Endothelial cell of umbilical vein (primary cell): ENCODE measurements around the gene FHIT. TPM values are rescaled to one million over a fixed set of nuclear protein-coding genes. Genes with fewer than 3 reads are reported as not detected.

Source experiments
- BruUV-seq: library from RNA; stranded (reverse); fragments of 400-500 nt; replicated peaks from 2 replicates; lab custom pipeline; 2021; lab: Mats Ljungman, UMichigan
- CTCF ChIA-PET: fragments of 300-600, 350-600 bp; sonication (Branson Sonifier 250); formaldehyde crosslinking; loops from one replicate; lab custom pipeline; 2021; ENCODE audit warnings: antibody characterized with exemption, inconsistent platforms; lab: Charles Lee
- POLR2A ChIA-PET: fragments of 300-600, 350-600 bp; sonication (Branson Sonifier 250); formaldehyde crosslinking; loops from one replicate; lab custom pipeline; 2021; ENCODE audit warnings: antibody characterized with exemption, inconsistent platforms; lab: Charles Lee
- DNase-seq: peaks from one replicate; pipeline ENCODE4 v3.0.0-alpha.2; 2011; ENCODE audit warnings: low read depth, low spot score
- FAIRE-seq: peaks from 2 replicates; lab custom pipeline; 2011; peaks lifted over from hg19 to GRCh38; lab: Jason Lieb, UNC
- H2AFZ ChIP-seq: 2 replicates; pipeline ENCODE4 v1.6.0; 2012; ENCODE audit warnings: low read depth, low read length, control low read depth, inconsistent platforms
- H3K27ac ChIP-seq: 2 replicates; pipeline ENCODE4 v1.5.1; 2011; ENCODE audit warnings: low read depth, mild to moderate bottlenecking, control low read depth, low read length, moderate library complexity; ENCODE audit not compliant: insufficient read depth
- H3K27me3 ChIP-seq, 2 experiments: 2 replicates each; pipeline versions ENCODE4 v1.6.0 to v1.6.1; 2011; ENCODE audit warnings: low read length in 2 of 2, mixed read lengths in 1 of 2; ENCODE audit not compliant: control insufficient read depth in 2 of 2, insufficient read depth in 2 of 2
- H3K36me3 ChIP-seq, 2 experiments: 2 replicates in 1 of 2; 3 replicates in 1 of 2; pipeline ENCODE4 v1.5.1; 2011; ENCODE audit warnings: low read length in 2 of 2, mild to moderate bottlenecking in 1 of 2, moderate library complexity in 1 of 2; ENCODE audit not compliant: control insufficient read depth in 2 of 2, insufficient read depth in 2 of 2; ENCODE audit errors: extremely low read depth in 1 of 2
- H3K4me1 ChIP-seq: 3 replicates; pipeline ENCODE4 v1.5.1; 2011; ENCODE audit warnings: mild to moderate bottlenecking, low read length; ENCODE audit not compliant: control insufficient read depth, insufficient read depth; ENCODE audit errors: extremely low read depth
- H3K4me2 ChIP-seq: 2 replicates; pipeline ENCODE4 v1.6.1; 2011; ENCODE audit warnings: low read length, control low read depth, mixed read lengths; ENCODE audit not compliant: insufficient read depth
- H3K4me3 ChIP-seq, 3 experiments: fragments of 200-600 bp in 1 of 3; sonication (generic), shearing (Covaris generic) in 1 of 3; replicated peaks in 1 of 3; 2 replicates each; pipeline ENCODE4 v1.5.1; 2011 to 2016; ENCODE audit warnings: control low read depth in 3 of 3, low read length in 3 of 3, mild to moderate bottlenecking in 2 of 3, inconsistent platforms in 1 of 3, low read depth in 1 of 3, moderate library complexity in 1 of 3; ENCODE audit not compliant: insufficient read depth in 1 of 3
- H3K79me2 ChIP-seq: 2 replicates; pipeline ENCODE4 v1.6.0; 2012; ENCODE audit warnings: low read length, inconsistent platforms; ENCODE audit not compliant: control insufficient read depth, insufficient read depth
- H3K9ac ChIP-seq: replicated peaks from 2 replicates; pipeline ENCODE3; 2011; ENCODE audit warnings: low read length, control low read depth; ENCODE audit not compliant: insufficient read depth; ENCODE audit errors: extremely low read depth
- H3K9me1 ChIP-seq: replicated peaks from 3 replicates; pipeline ENCODE4 v1.6.0; 2011; ENCODE audit warnings: mild to moderate bottlenecking, low read length; ENCODE audit not compliant: control insufficient read depth, insufficient read depth; ENCODE audit errors: extremely low read depth
- H3K9me3 ChIP-seq: replicated peaks from 2 replicates; pipeline ENCODE4 v1.5.1; 2012; ENCODE audit warnings: low read length, inconsistent platforms; ENCODE audit not compliant: control insufficient read depth, insufficient read depth
- H4K20me1 ChIP-seq: replicated peaks from 2 replicates; pipeline ENCODE3; 2011; ENCODE audit warnings: mild to moderate bottlenecking, low read length; ENCODE audit not compliant: control insufficient read depth, insufficient read depth; ENCODE audit errors: extremely low read depth
- EZH2 ChIP-seq: IDR thresholded peaks from 2 replicates; pipeline ENCODE4 v1.6.1; 2012; ENCODE audit warnings: borderline replicate concordance, low read depth, mild to moderate bottlenecking, moderate library complexity, low read length, inconsistent platforms; ENCODE audit not compliant: severe bottlenecking
- FOS ChIP-seq: IDR thresholded peaks from 2 replicates; pipeline ENCODE4 v1.6.1; 2011; ENCODE audit warnings: mild to moderate bottlenecking, low read length, moderate library complexity, borderline replicate concordance; ENCODE audit not compliant: insufficient read depth
- GATA2 ChIP-seq: IDR thresholded peaks from 2 replicates; pipeline ENCODE4 v1.7.0; 2011; ENCODE audit warnings: low read depth, mild to moderate bottlenecking, moderate library complexity, mixed read lengths, low read length; ENCODE audit not compliant: insufficient read length, insufficient read depth
- JUN ChIP-seq: IDR thresholded peaks from 2 replicates; pipeline ENCODE4 v1.6.1; 2011; ENCODE audit warnings: borderline replicate concordance, low read depth; ENCODE audit not compliant: insufficient read length, insufficient read depth
- MYC ChIP-seq: IDR thresholded peaks from one replicate; pipeline ENCODE4 v1.6.1; 2011; ENCODE audit warnings: mild to moderate bottlenecking, low read depth, low read length
- POLR2A ChIP-seq: IDR thresholded peaks from 2 replicates; pipeline ENCODE4 v1.6.1; 2012; ENCODE audit warnings: low read depth, mild to moderate bottlenecking, control low read depth, low read length
- POLR2AphosphoS5 ChIP-seq: IDR thresholded peaks from 2 replicates; pipeline ENCODE4 v1.6.1; 2012; ENCODE audit warnings: low read depth, mild to moderate bottlenecking, control low read depth, low read length, moderate library complexity; ENCODE audit not compliant: insufficient read depth
- dilution Hi-C: fragments of 300-500 bp; cut with MboI; formaldehyde crosslinking; loops from one replicate; pipeline ENCODE4 v1.15.0; 2019; ENCODE audit warnings: low sequenced_read_pairs; ENCODE audit not compliant: extremely low pct_ligation_motif_present
- intact Hi-C: fragments of 100-400 bp; cut with micrococcal nuclease; formaldehyde crosslinking; loops from one replicate; pipeline ENCODE4 v1.10.0; 2022
- polyA plus RNA-seq, 4 experiments: library from polyadenylated mRNA; depleted of rRNA in 3 of 4; stranded (reverse) in 3 of 4; unstranded in 1 of 4; fragments of >200 nt; gene quantifications; 2 replicates each; pipeline versions ENCODE4 v1.2.1 to v1.2.3, GENCODE V29; 2011 to 2012; ENCODE audit warnings: missing spikeins in 1 of 4
- total RNA-seq: library from RNA; stranded (reverse); gene quantifications from 2 replicates; pipeline ENCODE4 v1.2.3, GENCODE V29; 2021
- TF ChIP-seq, protein P1 (sequence below): IDR thresholded peaks from 2 replicates; pipeline ENCODE4 v1.6.1; 2011; ENCODE audit not compliant: insufficient read depth, insufficient read length
- TF ChIP-seq, protein P2 (sequence below), 2 donors: IDR thresholded peaks; 1 replicate in 1 of 2; 2 replicates in 1 of 2; pipeline ENCODE4 v1.5.1; 2011; ENCODE audit warnings: low read length in 2 of 2, mild to moderate bottlenecking in 2 of 2, moderate library complexity in 2 of 2, control low read depth in 1 of 2, inconsistent platforms in 1 of 2, low read depth in 1 of 2; ENCODE audit not compliant: insufficient read depth in 1 of 2; ENCODE audit errors: extremely low read depth in 1 of 2

FHIT gene
- total and polyA plus RNA-seq, 2 donors (not counting 3 experiments of a cell fraction or from before 2014, with no cell fraction given), result 0.47 to 2.2 TPM

DNA sequence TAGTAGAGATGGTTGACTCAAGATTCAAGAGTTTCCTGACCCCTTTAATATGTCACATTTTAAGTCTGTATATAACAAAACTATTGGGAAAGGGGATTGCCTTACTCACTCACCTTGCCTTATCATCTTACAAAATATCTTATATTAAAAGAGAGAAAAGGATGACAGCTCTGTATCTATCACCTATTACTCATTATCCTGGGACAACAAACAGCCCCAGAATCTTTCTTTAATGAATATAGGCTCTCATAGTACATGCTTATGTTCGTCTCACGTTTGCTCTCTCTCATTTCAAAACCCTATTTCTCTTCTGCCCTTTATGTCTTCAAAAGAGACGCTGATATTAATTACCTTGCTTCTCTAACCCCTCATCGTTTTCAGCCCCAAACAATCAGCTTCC is 1178.0 kb downstream of the FHIT start:
- no peak overlapping the region for H2AFZ ChIP-seq
- intact Hi-C loops, result no loop called here
- dilution Hi-C loops, result no loop called here

More for the DNA sequence above, 1178.0 kb downstream of the FHIT start:
- POLR2A ChIA-PET, result no interaction called here
- Histone ChIP-seq H3K27ac (no peak overlapping the region), H3K9ac (no peak overlapping the region), H3K4me2 (no peak overlapping the region), H3K27me3 (no peaks in the 10 kb centered on the region), H4K20me1 (no peaks in the 10 kb centered on the region), H3K36me3 (no peaks in the 10 kb centered on the region), H3K4me1 (no peaks in the 10 kb centered on the region), H3K9me1 (no peaks in the 10 kb centered on the region), H3K79me2 (no peaks in the 10 kb centered on the region), H3K9me3 (no peaks in the 10 kb centered on the region), H3K4me3 (no peak overlapping the region)
- no peak for DNase-seq
- CTCF ChIA-PET, result no interaction called here
- BruUV-seq, result no TSS peak
- FAIRE-seq, result no peak
- TF ChIP-seq POLR2AphosphoS5 (no peak), FOS (no peak), EZH2 (no peak), POLR2A (no peak), MYC (no peak), GATA2 (no peak), JUN (no peak)
- TF ChIP-seq, protein P1, sequence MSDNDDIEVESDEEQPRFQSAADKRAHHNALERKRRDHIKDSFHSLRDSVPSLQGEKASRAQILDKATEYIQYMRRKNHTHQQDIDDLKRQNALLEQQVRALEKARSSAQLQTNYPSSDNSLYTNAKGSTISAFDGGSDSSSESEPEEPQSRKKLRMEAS, result no peak
- TF ChIP-seq, protein P2, sequence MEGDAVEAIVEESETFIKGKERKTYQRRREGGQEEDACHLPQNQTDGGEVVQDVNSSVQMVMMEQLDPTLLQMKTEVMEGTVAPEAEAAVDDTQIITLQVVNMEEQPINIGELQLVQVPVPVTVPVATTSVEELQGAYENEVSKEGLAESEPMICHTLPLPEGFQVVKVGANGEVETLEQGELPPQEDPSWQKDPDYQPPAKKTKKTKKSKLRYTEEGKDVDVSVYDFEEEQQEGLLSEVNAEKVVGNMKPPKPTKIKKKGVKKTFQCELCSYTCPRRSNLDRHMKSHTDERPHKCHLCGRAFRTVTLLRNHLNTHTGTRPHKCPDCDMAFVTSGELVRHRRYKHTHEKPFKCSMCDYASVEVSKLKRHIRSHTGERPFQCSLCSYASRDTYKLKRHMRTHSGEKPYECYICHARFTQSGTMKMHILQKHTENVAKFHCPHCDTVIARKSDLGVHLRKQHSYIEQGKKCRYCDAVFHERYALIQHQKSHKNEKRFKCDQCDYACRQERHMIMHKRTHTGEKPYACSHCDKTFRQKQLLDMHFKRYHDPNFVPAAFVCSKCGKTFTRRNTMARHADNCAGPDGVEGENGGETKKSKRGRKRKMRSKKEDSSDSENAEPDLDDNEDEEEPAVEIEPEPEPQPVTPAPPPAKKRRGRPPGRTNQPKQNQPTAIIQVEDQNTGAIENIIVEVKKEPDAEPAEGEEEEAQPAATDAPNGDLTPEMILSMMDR (IDR thresholded peaks at IDR 0.05; ENCODE audit: extremely low read depth in 1 of 2, insufficient read depth in 1 of 2, low read depth in 1 of 2, low read length in 2 of 2), result no peak
